ENCODE measurements around the gene GID8. TPM values are rescaled to one million over a fixed set of nuclear protein-coding genes. Genes with fewer than 3 reads are reported as not detected.

Gene GID8
- total and polyA plus RNA-seq, 9 of the 15 experiments (the other 6 are each of a cell fraction or from before 2014, with no cell fraction given) = 7.5 to 31.6 (median 22.2) TPM

GRCh38 chr20:62926229-62927127 lies 11.5 kb upstream of the GID8 start, which contains the start of gene DIDO1 (continued):
- peak; percentile 24 for TF ChIP-seq ARID4B (CRISPR knock-in tag; IDR thresholded peaks at IDR 0.05)
- TF ChIP-seq PRPF4 (IDR thresholded peaks at IDR 0.05; ENCODE audit: insufficient read depth, low read depth, low read length, poor library complexity, severe bottlenecking) = no peak
- no peak for TF ChIP-seq E2F1 (CRISPR knock-in tag; IDR thresholded peaks at IDR 0.05)
- no peak for TF ChIP-seq CUX1 (CRISPR knock-in tag; IDR thresholded peaks at IDR 0.05)
- no peak for TF ChIP-seq KAT8 (IDR thresholded peaks at IDR 0.05; ENCODE audit: low read depth)
- 0 out of 2 replicates have a peak, but pooled peaks have one; percentile 43 for TF ChIP-seq XRCC5 (IDR thresholded peaks at IDR 0.05; ENCODE audit: low read depth, low read length)
- no peak for TF ChIP-seq ID3 (CRISPR knock-in tag; IDR thresholded peaks at IDR 0.05)
- 0 out of 2 replicates have a peak, but pooled peaks have one; percentile 32 for TF ChIP-seq ID3 (tag; IDR thresholded peaks at IDR 0.05)
- no peak for TF ChIP-seq HDAC2 (IDR thresholded peaks at IDR 0.05)
- TF ChIP-seq CREBBP (IDR thresholded peaks at IDR 0.05; ENCODE audit: low read depth, low read length) = no peak
- no peak for TF ChIP-seq ZNF408 (CRISPR knock-in tag; IDR thresholded peaks at IDR 0.05; ENCODE audit: low read depth)
- TF ChIP-seq ZZZ3 (IDR thresholded peaks at IDR 0.05) = no peak
- no peak for TF ChIP-seq MYBL2 (IDR thresholded peaks at IDR 0.05; ENCODE audit: low read depth)
- no peak for TF ChIP-seq MYBL2 (CRISPR knock-in tag; IDR thresholded peaks at IDR 0.05; ENCODE audit: borderline replicate concordance)
